Hepatocyte (in vitro differentiated cells): ENCODE data around the gene TUBGCP5. TPM values are rescaled to one million over a fixed set of nuclear protein-coding genes. Genes with fewer than 3 reads are reported as not detected.

Experiments used
- DNase-seq: peaks from one replicate; pipeline ENCODE4 v3.0.0-alpha.2; 2016; ENCODE audit warnings: low spot score
- H2AFZ ChIP-seq: fragments of 200-600 bp; sonication (generic); 2 replicates; pipeline ENCODE4 v1.6.0; 2016; ENCODE audit warnings: antibody characterized with exemption, mild to moderate bottlenecking
- H3K27ac ChIP-seq: fragments of 200-600 bp; sonication (generic); 2 replicates; pipeline ENCODE4 v1.5.1; 2016; ENCODE audit warnings: mild to moderate bottlenecking
- H3K27me3 ChIP-seq: fragments of 200-600 bp; sonication (generic); 2 replicates; pipeline ENCODE4 v1.6.1; 2016
- H3K36me3 ChIP-seq: fragments of 200-600 bp; sonication (generic); replicated peaks from 2 replicates; pipeline ENCODE4 v1.5.1; 2016; ENCODE audit warnings: low read depth; ENCODE audit not compliant: insufficient read depth
- H3K4me1 ChIP-seq: fragments of 200-600 bp; sonication (generic); 2 replicates; pipeline ENCODE4 v1.5.1; 2016; ENCODE audit warnings: mild to moderate bottlenecking, moderate library complexity; ENCODE audit not compliant: insufficient read depth
- H3K4me2 ChIP-seq: fragments of 200-600 bp; sonication (generic); 2 replicates; pipeline ENCODE4 v1.6.0; 2016
- H3K4me3 ChIP-seq: fragments of 200-600 bp; sonication (generic); 2 replicates; pipeline ENCODE4 v1.5.1; 2016; ENCODE audit warnings: mild to moderate bottlenecking
- H3K79me2 ChIP-seq: fragments of 200-600 bp; sonication (generic); 2 replicates; pipeline ENCODE4 v1.6.0; 2017; ENCODE audit warnings: mild to moderate bottlenecking
- H3K9me2 ChIP-seq: fragments of 200-600 bp; sonication (generic); replicated peaks from 2 replicates; pipeline ENCODE4 v1.6.0; 2017; ENCODE audit warnings: mild to moderate bottlenecking; ENCODE audit not compliant: insufficient read depth
- H3K9me3 ChIP-seq: fragments of 200-600 bp; sonication (generic); 2 replicates; pipeline ENCODE4 v1.5.1; 2016; ENCODE audit warnings: low read depth, mild to moderate bottlenecking
- H4K20me1 ChIP-seq: fragments of 200-600 bp; sonication (generic); 2 replicates; pipeline ENCODE4 v1.6.0; 2016; ENCODE audit warnings: mild to moderate bottlenecking; ENCODE audit not compliant: insufficient read depth, poor library complexity, severe bottlenecking
- CTCF ChIP-seq: fragments of 200-600 bp; sonication (generic); IDR thresholded peaks from 2 replicates; pipeline ENCODE4 v1.5.1; 2016; ENCODE audit warnings: antibody characterized with exemption, mild to moderate bottlenecking; ENCODE audit not compliant: poor library complexity
- EZH2 ChIP-seq: fragments of 200-600 bp; sonication (generic); IDR thresholded peaks from 2 replicates; pipeline ENCODE4 v1.6.1; 2016; ENCODE audit warnings: antibody characterized with exemption, mild to moderate bottlenecking, borderline replicate concordance
- EZH2phosphoT487 ChIP-seq: fragments of 200-600 bp; sonication (generic); IDR thresholded peaks from one replicate; pipeline ENCODE4 v1.6.1; 2018; ENCODE audit warnings: antibody characterized with exemption, mild to moderate bottlenecking, low read depth, moderate library complexity; ENCODE audit not compliant: unreplicated experiment, severe bottlenecking
- WGBS: methylation state at CpG from one replicate; pipeline ENCODE4 v1.1.6; 2016; ENCODE audit warnings: low lambda C conversion rate; ENCODE audit errors: missing lambda C conversion rate; 5-methylcytosine and 5-hydroxymethylcytosine counted together
- polyA plus RNA-seq: library from polyadenylated mRNA; unstranded; fragments of >200 nt; fragmentation: Nextera tagmentation; extraction: Ambion mirVana; gene quantifications from 2 replicates; pipeline ENCODE4 v1.2.1, GENCODE V29; 2016
- total RNA-seq: library from RNA; depleted of rRNA; stranded (reverse); fragments of >200 nt; gene quantifications from 2 replicates; pipeline ENCODE4 v1.2.3, GENCODE V29; 2014

The TUBGCP5 gene
- total and polyA plus RNA-seq, 2 experiments from 2014 or later: 9.6 to 29.4 TPM

- Histone ChIP-seq H3K36me3 (no peaks in the 10 kb centered on the region), H3K4me2 (peak overlapping the region; percentile 83), H3K9me2 (no peaks in the 10 kb centered on the region), H4K20me1 (peaks cover 44% of the 10 kb centered on the region), H3K4me1 (peaks cover 5% of the 10 kb centered on the region), H3K9me3 (no peaks in the 10 kb centered on the region), H3K79me2 (peaks cover 50% of the 10 kb centered on the region), H3K4me3 (peak overlapping the region; percentile 91), H3K27ac (peak overlapping the region; percentile 96), H3K27me3 (no peaks in the 10 kb centered on the region), H2AFZ (peak overlapping the region; percentile 90)
- under 1% methylated on average over 60 of the region's 88 CpGs for WGBS
- no peak for TF ChIP-seq EZH2phosphoT487
- TF ChIP-seq EZH2: no peak
- no peak for TF ChIP-seq CTCF
- DNase-seq: peak; percentile 76
Observed at GRCh38 chr15:22979238-22980188, 59.9 kb downstream of the TUBGCP5 start.

GRCh38 chr15:22978691-22979237 lies 60.6 kb downstream of the TUBGCP5 start:
- peak overlapping the region; percentile 83 for H3K4me2 ChIP-seq
- peaks cover 58% of the 10 kb centered on the region for H3K79me2 ChIP-seq
- peaks cover 51% of the 10 kb centered on the region for H4K20me1 ChIP-seq
- H3K9me3 ChIP-seq: no peaks in the 10 kb centered on the region
- H3K36me3 ChIP-seq: no peaks in the 10 kb centered on the region
- H3K27ac ChIP-seq: no peak overlapping the region
- WGBS: 16% methylated on average over 22 of the region's 22 CpGs
- H2AFZ ChIP-seq: no peak overlapping the region
- H3K4me3 ChIP-seq: peak overlapping the region; percentile 91
- TF ChIP-seq CTCF (no peak), EZH2phosphoT487 (no peak), EZH2 (no peak)
- peaks cover 5% of the 10 kb centered on the region for H3K4me1 ChIP-seq
- no peak for DNase-seq
- no peaks in the 10 kb centered on the region for H3K27me3 ChIP-seq
- H3K9me2 ChIP-seq: no peaks in the 10 kb centered on the region

GRCh38 chr15:22974745-22975144 lies 64.6 kb downstream of the TUBGCP5 start:
- peaks cover 67% of the 10 kb centered on the region for H4K20me1 ChIP-seq
- DNase-seq: no peak
- no peaks in the 10 kb centered on the region for H3K36me3 ChIP-seq
- no peak for TF ChIP-seq CTCF
- no peak for TF ChIP-seq EZH2phosphoT487
- no peak for TF ChIP-seq EZH2
- H2AFZ ChIP-seq: no peak overlapping the region
- peaks cover 96% of the 10 kb centered on the region for H3K79me2 ChIP-seq
- no peaks in the 10 kb centered on the region for H3K27me3 ChIP-seq
- H3K4me3 ChIP-seq: no peak overlapping the region
- no peaks in the 10 kb centered on the region for H3K9me2 ChIP-seq
- H3K4me1 ChIP-seq: peaks cover 5% of the 10 kb centered on the region
- no peak overlapping the region for H3K4me2 ChIP-seq
- no peak overlapping the region for H3K27ac ChIP-seq
- WGBS: 86% methylated on average over 4 of the region's 4 CpGs
- H3K9me3 ChIP-seq: no peaks in the 10 kb centered on the region
